GM19467 (cell line): ENCODE data around the gene TRAF3IP1.

Experiments
- ATAC-seq: cut with Tn5 transposase; IDR thresholded peaks from one replicate; pipeline ENCODE4 v1.9.1; 2021; ENCODE audit warnings: mild to moderate bottlenecking, moderate library complexity; ENCODE audit not compliant: unreplicated experiment

The TRAF3IP1 gene

DNA sequence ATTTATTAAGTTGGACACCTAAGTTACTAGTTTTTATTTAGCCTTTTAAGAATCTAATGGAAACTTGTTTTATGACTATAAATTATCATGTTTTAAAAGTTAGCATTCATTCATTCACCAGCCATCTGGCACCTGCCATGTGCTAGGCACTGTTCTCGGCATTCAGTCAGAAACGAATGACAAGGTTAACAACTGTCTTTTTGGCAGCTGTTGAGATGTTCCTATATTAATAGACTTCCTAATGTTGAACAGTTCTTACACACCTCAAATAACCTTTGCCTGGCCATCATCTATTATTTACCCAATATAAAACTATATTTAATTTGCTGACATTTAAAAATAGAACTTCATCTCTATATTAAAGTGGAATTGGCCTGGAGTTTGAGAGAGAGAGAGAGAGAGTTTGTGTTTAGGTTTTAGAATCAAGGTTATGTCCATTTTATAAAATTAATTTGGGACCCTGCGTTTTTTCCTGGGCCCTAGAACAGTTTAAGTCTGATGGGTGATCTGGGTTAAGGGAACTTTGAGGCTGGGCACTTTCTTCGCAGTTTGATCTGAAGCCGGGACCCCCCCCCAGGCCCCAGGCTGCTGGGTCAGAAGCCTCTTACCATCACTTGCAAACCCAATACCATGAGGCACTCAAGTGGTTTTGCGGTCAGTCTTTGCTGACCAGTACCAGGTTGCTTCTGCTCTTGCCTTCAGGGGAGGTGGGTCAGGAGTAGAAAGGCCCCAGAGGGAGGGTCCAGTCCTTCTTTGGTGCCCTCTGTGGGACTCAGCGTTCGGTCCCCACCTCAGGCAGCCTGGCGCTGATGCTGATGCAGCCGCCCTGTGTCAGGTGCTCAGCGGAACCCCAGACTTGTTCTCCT lies 58.1 kb downstream of the TRAF3IP1 start:
- ATAC-seq = no peak

DNA sequence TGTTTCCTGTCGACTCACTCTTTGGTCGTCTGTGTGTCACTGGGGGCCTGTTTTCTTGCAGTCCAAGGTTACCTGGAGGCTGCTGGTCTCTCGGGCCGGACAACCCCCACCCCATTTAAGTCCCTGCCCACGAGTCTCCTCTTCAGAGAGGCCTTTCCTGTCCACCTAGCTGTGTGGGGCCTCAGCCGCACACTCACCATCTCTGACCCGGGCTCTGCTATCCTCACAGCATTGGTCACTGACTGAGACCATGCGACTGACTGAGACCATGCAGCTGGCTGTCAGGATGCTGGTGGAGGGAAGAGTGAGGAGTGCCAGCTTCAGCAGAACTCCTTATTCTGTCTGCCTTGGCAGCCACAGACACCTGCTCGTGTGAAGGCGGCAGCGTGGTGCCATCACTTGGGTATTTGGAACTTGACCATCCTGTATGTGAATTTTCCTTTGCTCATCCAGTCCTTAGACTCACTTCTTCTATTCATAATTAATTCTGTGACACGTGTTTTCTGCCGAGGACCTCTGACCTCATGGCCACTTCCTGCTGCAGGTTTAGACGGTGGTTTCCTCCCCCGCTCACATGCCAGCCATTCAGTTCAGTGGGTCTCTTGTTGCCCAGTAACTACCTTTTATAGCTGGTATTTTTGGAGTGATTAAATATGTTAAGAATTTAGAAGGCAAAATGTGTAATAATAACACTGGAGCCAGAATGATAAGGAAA lies 58.9 kb downstream of the TRAF3IP1 start:
- no peak for ATAC-seq

DNA sequence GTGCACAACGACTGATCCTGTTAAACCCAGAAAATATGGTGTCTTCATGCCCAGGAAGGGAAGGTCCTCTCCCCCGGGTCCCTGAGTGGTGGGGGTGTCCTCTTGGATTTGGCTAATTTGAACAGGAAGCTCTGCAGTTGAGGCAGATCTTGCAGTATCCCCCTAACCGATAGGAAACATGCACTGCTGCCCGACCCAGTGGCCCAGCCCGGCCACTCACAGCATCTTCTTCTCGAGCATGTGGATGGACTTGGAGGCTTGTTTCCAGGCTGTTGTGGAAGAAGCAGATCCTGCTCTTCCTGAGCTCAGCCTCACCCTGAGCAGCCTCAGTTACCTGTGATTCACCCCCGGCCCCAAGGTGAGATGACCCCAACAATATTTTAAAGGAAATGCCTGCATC lies 60.0 kb downstream of the TRAF3IP1 start:
- ATAC-seq = no peak

DNA sequence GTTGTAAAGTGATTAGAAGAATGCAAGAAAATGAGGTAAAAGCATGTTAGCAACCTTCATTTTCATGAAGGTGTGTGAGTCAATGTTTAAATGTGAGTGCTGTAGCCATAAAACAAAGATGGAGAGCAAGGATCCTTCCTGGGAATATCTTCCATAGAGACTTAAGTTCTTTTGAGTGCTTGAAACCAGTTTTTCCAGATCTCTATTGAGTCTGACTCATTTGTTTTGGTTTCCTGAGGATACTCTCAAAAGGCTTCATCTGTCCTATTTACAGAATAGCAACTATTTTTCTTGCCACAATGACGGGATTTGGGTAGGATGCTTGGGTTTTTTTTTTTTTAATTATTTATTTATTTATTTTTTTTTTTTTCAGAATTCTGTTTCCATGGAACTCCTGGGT lies 60.5 kb downstream of the TRAF3IP1 start:
- no peak for ATAC-seq

DNA sequence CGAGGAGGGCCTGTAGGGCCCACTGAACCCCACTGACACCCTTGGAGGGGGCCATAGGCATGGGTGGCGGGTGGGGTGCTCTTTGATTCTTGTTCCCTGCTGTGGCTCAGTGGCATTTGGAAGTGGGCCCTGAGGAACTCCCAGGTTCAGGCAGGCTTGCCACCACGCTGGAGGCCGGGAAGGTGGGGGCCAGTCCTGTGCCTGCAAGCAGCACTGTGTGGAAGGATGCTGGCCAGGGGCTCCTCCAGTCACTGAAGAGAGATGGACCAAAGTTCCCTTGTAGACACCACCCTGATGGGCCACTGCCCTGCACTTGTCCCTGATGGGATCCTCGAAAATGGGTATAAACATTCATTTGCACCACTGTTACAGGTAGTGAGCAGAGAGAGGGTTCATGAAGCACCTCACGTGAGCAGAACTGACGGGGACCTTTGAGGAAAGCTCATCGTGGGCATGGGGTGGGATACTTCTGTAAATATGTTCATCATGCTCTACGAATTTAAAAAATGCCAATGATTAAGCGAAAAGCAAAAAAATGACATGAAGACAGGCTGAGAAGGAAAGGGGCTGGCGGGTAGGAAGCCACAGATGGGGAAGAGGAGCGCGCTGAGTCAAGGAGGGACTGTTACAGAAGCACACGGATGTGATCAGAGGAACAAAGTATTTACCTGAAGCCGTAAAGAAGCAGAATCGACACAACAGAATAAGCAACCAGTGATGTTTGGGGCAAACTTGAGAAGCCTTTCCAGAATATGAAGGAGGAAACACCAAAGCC lies 61.2 kb downstream of the TRAF3IP1 start:
- no peak for ATAC-seq

DNA sequence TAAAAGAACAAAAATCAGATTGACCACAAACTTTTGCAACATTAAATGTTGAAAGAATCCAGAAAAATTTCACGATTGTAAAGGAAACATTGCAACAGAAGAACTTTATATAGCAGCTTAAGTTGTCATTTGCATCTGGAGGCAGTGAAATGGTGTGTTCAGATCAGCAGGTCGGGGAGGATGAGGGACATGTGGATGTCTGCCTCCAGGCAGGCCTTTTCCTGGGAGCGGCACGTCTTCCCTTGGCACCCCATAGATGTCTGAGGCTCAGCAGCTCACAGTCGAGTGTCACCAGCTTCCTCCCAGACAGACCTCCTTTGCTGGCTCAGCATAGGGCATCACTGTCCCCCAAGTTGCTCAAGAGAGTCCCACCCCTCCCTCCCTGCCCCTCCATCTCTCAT lies 62.1 kb downstream of the TRAF3IP1 start:
- no peak for ATAC-seq

DNA sequence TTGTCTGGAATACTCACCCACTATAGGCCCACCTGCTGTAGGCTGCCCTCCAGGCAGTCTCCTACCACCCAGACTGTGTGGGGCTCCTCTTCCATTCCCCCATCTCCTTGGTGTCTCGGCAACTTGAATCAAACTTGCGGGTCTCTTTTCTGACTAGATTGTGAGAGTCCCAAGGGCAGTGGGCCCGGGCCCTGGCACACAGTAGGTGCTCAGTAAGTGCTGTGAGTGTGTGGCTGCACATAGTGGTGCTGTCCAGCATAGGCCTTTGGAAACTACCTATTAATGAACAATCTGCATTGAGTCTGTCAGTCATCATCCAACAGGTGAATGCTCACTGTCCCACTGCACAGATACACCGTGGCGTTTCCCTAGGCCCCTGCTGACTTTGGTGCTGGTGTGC lies 62.8 kb downstream of the TRAF3IP1 start:
- ATAC-seq = no peak

DNA sequence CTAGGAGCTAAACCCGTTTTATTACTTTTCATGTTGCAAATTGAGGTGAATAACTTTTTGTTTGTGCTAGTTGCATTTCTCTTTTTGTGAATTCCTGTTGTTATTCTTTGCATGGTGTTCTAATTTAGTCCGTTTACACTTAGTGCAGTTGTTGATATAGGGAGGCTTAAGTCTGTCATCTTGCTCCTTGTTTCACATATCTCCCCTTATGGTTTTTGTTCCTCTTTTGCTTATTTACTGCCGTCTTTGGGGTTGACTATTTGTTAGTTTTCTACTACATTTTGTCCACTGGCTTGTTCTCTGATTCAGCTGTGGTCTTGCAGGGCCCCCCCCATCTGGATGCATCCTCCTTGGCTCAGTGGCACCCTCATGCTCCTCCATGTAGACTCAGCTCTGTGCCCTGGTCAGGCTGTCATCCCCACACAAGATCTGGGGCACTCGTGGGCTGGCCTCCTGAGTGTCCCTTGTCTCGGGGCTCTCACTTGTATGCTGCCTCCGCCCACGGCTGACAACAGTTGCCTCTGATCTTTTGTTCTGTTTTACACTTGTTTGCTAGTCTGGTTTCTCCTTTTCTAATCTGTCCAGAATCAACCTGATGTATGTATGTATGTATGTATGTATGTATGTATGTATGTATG lies 63.5 kb downstream of the TRAF3IP1 start:
- ATAC-seq = no peak

DNA sequence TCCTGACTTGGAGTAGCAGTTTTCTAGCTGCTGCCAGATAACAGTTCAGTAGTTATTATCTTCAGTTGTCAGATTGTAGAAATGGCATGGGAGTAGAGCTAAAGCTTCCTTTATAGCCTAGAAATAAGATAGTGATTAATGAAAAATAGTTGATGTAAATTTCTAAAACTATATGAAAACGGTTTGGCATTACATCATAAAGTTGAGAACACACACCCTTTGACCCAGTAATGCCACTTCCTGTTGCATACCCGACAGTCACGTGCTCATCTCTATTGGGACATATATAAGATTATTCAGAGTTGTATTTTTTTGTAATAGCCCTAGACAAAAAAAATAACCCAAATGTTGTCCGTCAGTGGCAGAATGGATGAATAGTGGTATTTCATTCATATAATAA lies 67.0 kb downstream of the TRAF3IP1 start:
- no peak for ATAC-seq

DNA sequence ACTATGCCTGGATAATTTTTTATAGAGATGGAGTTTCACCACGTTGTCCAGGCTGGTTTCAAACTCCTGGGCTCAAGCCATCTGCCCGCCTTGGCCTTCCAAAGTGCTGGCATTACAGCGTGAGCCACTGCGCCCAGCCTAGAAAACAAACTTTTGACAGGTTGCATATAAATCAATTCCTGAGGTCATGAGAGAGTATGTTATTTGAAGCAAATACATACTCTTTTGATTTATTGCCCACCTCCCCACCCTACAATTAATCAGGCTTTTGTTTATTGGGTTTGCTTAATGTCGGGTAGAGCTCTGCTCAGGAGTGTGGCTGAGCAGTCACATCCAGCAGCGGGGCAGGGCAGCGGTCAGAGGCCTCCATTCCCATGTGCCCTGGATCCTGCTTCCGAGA lies 68.5 kb downstream of the TRAF3IP1 start:
- ATAC-seq = no peak

DNA sequence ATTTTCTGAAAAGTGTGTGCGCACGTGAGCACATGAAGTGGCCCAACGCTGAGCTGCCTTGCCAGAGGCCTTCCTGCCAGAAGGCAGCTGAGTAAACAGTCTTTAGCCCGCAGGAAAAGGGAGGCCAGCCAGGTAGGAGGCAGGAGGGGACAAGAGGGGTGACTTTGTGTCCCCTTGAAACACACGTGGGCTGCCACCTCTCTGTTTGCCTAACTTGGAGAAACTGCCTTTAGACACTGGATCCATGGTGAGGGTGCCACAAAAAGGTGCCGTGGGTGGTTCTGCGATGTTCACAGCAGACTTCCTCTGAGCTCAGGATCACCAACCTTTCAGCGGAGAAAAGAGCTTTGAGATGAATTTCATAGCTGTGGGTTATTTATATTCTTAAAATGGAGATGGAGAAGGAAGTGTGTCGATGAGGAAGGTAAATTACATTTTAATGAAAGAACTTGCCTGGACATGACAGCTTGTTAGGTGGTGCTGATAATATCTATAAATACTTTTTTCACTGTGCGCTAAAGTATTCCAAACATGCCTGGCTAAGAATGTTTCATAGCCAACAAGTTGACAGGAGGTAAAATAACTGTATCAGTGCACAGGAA lies 69.8 kb downstream of the TRAF3IP1 start:
- no peak for ATAC-seq

DNA sequence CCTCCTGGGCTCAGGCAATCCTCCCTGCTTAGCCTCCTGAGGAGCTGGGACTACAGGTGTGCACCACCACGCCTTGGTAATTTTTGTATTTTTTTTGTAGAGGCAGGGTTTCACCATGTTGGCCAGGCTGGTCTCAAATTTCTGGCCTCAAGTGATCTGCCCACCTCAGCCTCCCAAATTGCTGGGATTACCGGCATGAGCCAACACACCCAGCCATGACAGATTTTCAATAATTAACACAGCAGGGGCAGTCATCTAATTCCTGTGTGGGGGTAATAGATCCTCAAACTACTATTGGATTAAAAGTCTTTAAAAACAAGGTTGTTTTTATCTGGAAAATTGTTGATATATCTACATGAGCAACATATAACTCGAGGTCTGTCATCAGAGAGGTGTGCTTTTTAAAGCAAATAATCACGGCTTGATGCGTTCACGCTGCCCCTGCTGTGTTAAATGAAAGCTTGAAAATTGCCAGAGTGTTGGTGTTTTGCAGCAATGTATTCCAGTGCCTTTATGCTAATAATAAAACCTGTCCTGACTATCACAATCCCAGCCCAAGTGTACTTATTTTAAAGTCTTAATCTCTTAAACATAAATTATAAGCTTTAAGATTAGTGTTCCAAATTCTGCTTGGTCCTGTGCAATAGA lies 70.8 kb downstream of the TRAF3IP1 start:
- ATAC-seq = no peak

DNA sequence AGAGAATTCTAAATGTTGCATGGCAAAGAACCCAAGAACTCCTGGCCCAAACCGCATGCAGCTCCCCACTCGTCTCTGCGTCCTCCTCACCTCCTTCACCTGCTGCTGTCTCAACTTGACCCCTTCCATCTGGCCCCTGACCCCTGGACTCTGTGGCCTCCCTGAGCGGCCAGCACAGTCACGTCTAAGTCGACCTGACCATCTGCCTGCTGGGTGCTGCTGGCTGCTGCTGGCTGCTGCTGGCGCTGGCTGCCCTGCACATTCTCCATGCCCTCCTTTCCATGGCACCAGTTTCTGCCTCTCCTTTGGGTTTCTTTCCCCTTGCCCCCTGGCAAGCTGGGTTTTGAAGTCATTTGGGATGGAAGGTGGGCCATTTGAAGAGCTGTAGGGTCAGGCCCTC lies 76.3 kb downstream of the TRAF3IP1 start:
- ATAC-seq = no peak

DNA sequence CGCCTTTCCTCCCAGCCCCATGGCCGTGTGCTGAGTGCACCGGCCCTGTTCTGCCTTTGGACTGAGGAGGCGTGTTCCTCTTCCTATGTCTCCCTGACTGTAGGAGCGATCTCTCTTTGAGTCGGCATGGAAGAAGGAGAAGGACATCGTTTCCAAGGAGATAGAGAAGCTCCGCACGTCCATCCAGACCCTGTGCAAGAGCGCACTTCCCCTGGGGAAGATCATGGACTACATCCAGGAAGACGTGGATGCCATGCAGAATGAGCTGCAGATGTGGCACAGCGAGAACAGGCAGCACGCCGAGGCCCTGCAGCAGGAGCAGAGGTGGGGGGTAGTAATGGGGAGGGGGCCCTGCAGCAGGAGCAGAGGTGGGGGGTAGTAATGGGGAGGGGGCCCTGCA lies 77.0 kb downstream of the TRAF3IP1 start:
- ATAC-seq = no peak

DNA sequence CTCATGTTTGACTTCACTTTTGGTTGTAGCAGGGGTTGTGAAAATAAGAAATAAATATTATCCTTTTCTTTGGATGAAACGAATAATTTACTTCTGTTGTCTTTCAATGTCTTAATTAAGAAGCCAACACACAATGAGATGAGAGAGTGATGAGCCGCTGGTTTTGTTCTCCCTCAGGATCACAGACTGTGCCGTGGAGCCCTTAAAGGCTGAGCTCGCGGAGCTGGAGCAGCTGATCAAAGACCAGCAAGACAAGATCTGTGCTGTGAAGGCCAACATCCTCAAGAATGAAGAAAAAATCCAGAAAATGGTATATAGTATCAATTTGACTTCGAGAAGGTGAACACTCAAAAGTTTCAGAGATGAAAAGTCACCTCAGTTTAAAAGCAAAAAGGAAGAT lies 78.3 kb downstream of the TRAF3IP1 start:
- no peak for ATAC-seq

DNA sequence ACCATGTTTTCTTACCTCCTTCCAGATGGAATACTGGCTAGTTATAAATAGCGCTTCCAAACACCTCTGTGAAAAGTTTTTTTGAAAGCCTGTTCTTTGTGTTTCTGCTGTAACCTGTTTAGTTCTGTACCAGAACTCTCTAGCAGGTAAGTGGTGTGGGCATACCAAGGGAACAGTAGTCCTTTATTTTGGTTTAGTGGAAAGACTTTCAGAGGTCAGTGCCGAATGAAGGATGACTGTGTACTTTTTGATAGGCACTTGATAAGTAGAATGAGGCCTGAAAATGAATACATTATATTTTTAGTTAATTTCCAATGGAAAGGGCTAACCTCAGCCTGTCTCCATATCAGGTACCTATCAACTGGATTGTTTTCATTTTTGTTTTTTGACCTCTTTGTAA lies 78.8 kb downstream of the TRAF3IP1 start:
- no peak for ATAC-seq

DNA sequence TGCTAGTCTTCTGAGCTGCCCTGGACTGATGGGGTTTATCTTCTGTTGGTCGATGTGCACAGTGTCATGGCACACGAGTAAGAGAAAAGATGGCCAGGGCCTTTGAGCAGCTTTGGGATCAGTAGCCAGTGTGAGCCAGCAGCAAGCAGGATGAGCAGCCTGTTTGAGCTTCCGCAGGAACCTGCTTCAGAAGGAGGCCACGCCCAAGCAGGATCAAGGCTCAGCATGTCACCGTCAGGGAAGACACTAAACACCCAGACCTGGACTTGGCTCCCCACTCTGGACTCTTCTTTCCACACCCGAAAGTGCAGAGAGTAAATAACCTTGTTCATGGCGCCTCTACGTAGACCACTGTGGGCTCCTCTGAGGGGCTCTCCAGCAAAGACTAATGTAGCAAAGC lies 81.2 kb downstream of the TRAF3IP1 start:
- no peak for ATAC-seq

DNA sequence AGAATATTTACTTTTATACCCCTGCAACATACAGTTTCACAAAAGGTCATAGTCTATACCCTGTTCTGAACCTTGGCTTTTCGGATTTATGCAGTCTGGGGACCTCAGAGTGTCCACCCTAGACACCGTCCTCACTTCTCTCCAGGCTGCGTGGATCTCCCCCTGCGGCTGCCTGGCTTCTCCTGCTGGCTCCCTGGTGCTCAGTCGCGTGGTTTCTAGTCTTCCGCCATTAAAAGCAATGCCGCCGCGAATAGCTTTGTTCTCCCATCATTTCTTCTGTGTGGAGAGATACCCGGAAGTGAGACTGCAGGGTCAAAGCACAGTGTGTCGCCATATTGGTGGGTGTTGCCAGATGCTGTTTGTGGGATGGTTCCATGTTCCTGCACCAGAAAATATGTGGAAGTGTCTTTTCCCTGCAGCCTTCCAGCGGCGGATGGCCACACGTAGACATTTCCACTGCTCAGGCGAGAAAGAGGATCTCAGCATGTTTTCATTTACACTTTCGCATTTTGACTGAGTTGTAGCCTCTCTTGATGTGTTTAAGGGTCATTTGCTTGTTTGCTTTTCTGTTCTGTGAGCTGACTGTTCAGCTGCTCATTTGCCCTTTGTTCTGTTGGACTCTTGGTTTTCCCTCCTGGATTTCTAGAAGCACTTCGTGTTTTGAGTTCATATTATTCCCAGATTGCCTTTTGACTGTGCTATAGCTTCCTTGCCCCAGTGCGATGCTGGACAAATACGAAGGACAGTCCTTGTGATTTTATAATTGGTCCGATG lies 83.5 kb downstream of the TRAF3IP1 start:
- ATAC-seq = no peak

DNA sequence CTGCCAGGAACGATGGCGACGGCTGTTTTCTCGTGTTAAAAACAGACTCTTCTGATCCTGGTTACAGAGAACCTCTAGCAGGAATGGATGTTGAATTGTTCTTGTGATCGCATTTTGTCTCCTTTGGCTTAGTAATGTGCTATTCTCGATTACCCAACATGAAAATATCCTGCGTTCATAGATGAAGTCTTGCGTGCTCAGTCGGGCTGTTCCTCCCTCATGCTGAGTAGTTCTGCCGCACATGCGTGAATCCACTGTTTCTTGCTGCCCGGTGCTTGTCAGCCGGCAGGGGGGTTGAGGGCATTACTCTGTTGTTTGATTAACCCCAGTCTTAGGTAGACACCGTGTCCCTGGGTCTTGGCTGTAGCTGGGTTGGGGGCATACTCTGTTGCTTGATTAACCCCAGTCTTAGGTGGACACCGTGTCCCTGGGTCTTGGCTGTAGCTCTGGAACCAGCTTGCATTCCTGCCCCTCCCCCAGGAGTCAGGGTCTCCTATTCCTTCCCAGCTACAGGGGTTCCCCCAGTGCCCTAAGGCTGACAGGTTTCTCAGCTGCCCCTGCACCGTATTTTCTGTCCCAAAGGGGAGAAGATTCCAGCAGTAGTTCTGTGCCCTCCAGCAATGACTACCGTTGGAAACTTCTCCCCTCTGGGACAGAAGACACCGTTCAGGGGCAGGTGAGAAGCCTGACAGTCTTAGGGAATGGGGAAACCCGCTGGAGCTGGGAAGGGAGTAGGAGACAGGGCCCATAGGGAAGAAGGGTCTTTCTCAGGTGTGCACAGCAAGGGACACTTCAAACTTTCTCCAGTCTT lies 84.3 kb downstream of the TRAF3IP1 start:
- ATAC-seq = no peak
